PC-3 (cell line): ENCODE data around the gene FMNL2.

Source experiments
- EZH2 ChIP-seq: fragments of 300-600 bp; sonication (generic); IDR thresholded peaks from one replicate; pipeline ENCODE4 v1.6.1; 2017; ENCODE audit warnings: antibody characterized with exemption, mild to moderate bottlenecking, low read length; ENCODE audit not compliant: unreplicated experiment
- TF ChIP-seq, protein P1 (sequence below): fragments of 300-600 bp; sonication (generic); conservative IDR thresholded peaks from 2 replicates; pipeline ENCODE4 v1.5.1; 2017; ENCODE audit warnings: antibody characterized with exemption, low read depth, mild to moderate bottlenecking, low read length

DNA sequence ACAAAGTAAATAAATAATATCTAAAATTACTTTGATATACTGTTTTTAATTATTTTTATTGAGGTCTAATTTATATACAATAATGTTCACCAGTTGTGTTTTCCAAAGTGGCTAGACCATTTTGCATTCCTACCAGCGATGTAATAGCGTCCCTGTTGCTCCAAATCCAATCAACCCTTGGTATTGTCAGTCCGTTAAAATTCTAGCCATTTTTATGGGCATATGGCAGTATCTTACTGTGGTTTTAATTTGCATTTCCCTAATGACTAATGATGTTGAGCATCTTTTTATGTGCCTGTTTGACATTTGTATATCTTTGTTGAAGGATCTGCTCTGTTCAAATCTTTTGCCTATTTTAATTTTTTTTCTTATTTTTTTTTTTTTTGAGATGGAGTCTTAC, 197.3 kb downstream of the FMNL2 start:
- TF ChIP-seq, protein P1, sequence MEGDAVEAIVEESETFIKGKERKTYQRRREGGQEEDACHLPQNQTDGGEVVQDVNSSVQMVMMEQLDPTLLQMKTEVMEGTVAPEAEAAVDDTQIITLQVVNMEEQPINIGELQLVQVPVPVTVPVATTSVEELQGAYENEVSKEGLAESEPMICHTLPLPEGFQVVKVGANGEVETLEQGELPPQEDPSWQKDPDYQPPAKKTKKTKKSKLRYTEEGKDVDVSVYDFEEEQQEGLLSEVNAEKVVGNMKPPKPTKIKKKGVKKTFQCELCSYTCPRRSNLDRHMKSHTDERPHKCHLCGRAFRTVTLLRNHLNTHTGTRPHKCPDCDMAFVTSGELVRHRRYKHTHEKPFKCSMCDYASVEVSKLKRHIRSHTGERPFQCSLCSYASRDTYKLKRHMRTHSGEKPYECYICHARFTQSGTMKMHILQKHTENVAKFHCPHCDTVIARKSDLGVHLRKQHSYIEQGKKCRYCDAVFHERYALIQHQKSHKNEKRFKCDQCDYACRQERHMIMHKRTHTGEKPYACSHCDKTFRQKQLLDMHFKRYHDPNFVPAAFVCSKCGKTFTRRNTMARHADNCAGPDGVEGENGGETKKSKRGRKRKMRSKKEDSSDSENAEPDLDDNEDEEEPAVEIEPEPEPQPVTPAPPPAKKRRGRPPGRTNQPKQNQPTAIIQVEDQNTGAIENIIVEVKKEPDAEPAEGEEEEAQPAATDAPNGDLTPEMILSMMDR: no peak
- no peak for TF ChIP-seq EZH2
